OCI-LY7 (cell line): ENCODE results near the gene XPO4. TPM values are rescaled to one million over a fixed set of nuclear protein-coding genes. Genes with fewer than 3 reads are reported as not detected.

Experiments
- BruUV-seq: library from RNA; stranded (reverse); fragments of 400-500 nt; replicated peaks from 2 replicates; lab custom pipeline; 2021; lab: Mats Ljungman, UMichigan
- CTCF ChIA-PET: fragments of 300-600 bp; sonication (Branson Sonifier 250); formaldehyde crosslinking; loops from one replicate; lab custom pipeline; 2022; ENCODE audit warnings: antibody characterized with exemption; ENCODE audit not compliant: unreplicated experiment; lab: Charles Lee
- POLR2A ChIA-PET: fragments of 300-600 bp; sonication (Branson Sonifier 250); formaldehyde crosslinking; loops from one replicate; lab custom pipeline; 2022; ENCODE audit warnings: antibody characterized with exemption; lab: Charles Lee
- DNase-seq: peaks from one replicate; pipeline ENCODE4 v3.0.0-alpha.2; 2015; ENCODE audit warnings: low spot score
- H2AFZ ChIP-seq: fragments of 200-600 bp; sonication (generic), shearing (Covaris generic); 2 replicates; pipeline ENCODE4 v1.6.1; 2014; ENCODE audit warnings: mild to moderate bottlenecking, antibody characterized with exemption, low read length, moderate library complexity
- H3K27ac ChIP-seq: fragments of 200-600 bp; sonication (generic); 2 replicates; pipeline ENCODE4 v1.5.1; 2014; ENCODE audit warnings: mixed run types, low read depth, mild to moderate bottlenecking, moderate library complexity, low read length, inconsistent platforms; ENCODE audit not compliant: poor library complexity, severe bottlenecking
- H3K36me3 ChIP-seq: fragments of 200-600 bp; sonication (generic); 2 replicates; pipeline ENCODE4 v1.6.1; 2014; ENCODE audit warnings: mild to moderate bottlenecking, antibody characterized with exemption, low read length, moderate library complexity, mixed read lengths; ENCODE audit not compliant: insufficient read depth
- H3K4me1 ChIP-seq: fragments of 200-600 bp; sonication (generic); 2 replicates; pipeline ENCODE4 v1.5.1; 2014; ENCODE audit warnings: mild to moderate bottlenecking, low read length; ENCODE audit not compliant: insufficient read depth, poor library complexity, severe bottlenecking
- H3K4me2 ChIP-seq: fragments of 200-600 bp; sonication (generic); 2 replicates; pipeline ENCODE4 v1.6.1; 2014; ENCODE audit warnings: mild to moderate bottlenecking, low read length
- H3K4me3 ChIP-seq: fragments of 200-600 bp; sonication (generic); 2 replicates; pipeline ENCODE4 v1.5.1; 2014; ENCODE audit warnings: mild to moderate bottlenecking, low read depth, low read length; ENCODE audit not compliant: poor library complexity, severe bottlenecking
- H3K79me2 ChIP-seq: fragments of 200-600 bp; sonication (generic); 2 replicates; pipeline ENCODE4 v1.6.1; 2016; ENCODE audit warnings: low read depth, mild to moderate bottlenecking, low read length, moderate library complexity, mixed read lengths; ENCODE audit not compliant: insufficient read depth
- H3K9me2 ChIP-seq: fragments of 200-600 bp; sonication (generic); 2 replicates; pipeline ENCODE4 v1.6.1; 2016; ENCODE audit warnings: mild to moderate bottlenecking, low read length, mixed read lengths; ENCODE audit not compliant: insufficient read depth
- H3K9me3 ChIP-seq: fragments of 200-600 bp; sonication (generic); 2 replicates; pipeline ENCODE4 v1.6.1; 2014; ENCODE audit warnings: mild to moderate bottlenecking, mixed run types, low read length, mixed read lengths
- H4K20me1 ChIP-seq: fragments of 200-600 bp; sonication (generic); 2 replicates; pipeline ENCODE4 v1.6.1; 2014; ENCODE audit warnings: mild to moderate bottlenecking, antibody characterized with exemption, low read length, moderate library complexity, mixed read lengths; ENCODE audit not compliant: insufficient read depth
- EZH2phosphoT487 ChIP-seq: fragments of 200-600 bp; sonication (generic); IDR thresholded peaks from 2 replicates; pipeline ENCODE4 v1.6.1; 2018; ENCODE audit warnings: low read depth, borderline replicate concordance, mild to moderate bottlenecking, mixed run types, antibody characterized with exemption, low read length, moderate library complexity, mixed read lengths
- intact Hi-C: fragments of 100-400 bp; cut with micrococcal nuclease; formaldehyde crosslinking; loops from one replicate; pipeline ENCODE4 v1.10.0; 2022; ENCODE audit not compliant: unreplicated experiment
- total RNA-seq, 2 experiments: library from RNA; depleted of rRNA in 1 of 2; stranded (reverse); fragments of >200 nt in 1 of 2; shearing (Covaris generic) in 1 of 2; gene quantifications; 2 replicates each; pipeline ENCODE4 v1.2.3, GENCODE V29; 2014 to 2022
- TF ChIP-seq, protein P1 (sequence below): fragments of 200-600 bp; sonication (generic); conservative IDR thresholded peaks from 2 replicates; pipeline ENCODE4 v1.5.1; 2014; ENCODE audit warnings: mild to moderate bottlenecking, antibody characterized with exemption, low read length, moderate library complexity, mixed read lengths

Gene XPO4
- total RNA-seq, 2 experiments from 2014 or later = 20.6 to 26.9 TPM

GRCh38 chr13:20728579-20729311, 173.8 kb downstream of the XPO4 start:
- intact Hi-C loops = no loop called here
- BruUV-seq = no TSS peak
- CTCF ChIA-PET = no interaction called here

DNA sequence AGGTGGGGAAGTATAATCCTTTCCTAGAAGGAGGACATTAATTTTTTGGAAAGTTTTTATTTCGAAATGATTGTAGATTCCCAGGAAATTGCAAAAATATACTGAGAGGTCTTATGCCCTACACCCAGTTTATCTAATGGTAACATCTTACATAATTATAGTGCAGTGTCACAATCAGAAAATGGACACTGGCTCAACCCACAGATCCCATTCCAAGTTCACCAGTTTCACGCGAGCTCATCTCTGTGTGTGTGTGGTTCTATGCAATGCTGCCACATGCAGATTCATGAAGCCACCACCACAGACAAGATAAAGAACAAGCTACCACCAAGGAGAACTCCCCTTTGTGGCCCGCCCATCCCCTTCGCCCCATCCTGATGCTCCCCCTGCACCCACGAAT, 174.7 kb downstream of the XPO4 start:
- no peaks in the 10 kb centered on the region for H4K20me1 ChIP-seq
- no peaks in the 10 kb centered on the region for H3K79me2 ChIP-seq
- H3K9me3 ChIP-seq = no peaks in the 10 kb centered on the region
- H3K4me2 ChIP-seq = no peak overlapping the region
- ChIA-PET POLR2A (no interaction called here), CTCF (no interaction called here)
- no peak for DNase-seq
- intact Hi-C loops = no loop called here
- no peak for TF ChIP-seq EZH2phosphoT487
- TF ChIP-seq, protein P1, sequence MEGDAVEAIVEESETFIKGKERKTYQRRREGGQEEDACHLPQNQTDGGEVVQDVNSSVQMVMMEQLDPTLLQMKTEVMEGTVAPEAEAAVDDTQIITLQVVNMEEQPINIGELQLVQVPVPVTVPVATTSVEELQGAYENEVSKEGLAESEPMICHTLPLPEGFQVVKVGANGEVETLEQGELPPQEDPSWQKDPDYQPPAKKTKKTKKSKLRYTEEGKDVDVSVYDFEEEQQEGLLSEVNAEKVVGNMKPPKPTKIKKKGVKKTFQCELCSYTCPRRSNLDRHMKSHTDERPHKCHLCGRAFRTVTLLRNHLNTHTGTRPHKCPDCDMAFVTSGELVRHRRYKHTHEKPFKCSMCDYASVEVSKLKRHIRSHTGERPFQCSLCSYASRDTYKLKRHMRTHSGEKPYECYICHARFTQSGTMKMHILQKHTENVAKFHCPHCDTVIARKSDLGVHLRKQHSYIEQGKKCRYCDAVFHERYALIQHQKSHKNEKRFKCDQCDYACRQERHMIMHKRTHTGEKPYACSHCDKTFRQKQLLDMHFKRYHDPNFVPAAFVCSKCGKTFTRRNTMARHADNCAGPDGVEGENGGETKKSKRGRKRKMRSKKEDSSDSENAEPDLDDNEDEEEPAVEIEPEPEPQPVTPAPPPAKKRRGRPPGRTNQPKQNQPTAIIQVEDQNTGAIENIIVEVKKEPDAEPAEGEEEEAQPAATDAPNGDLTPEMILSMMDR = no peak
- H2AFZ ChIP-seq = no peak overlapping the region
- no peak overlapping the region for H3K27ac ChIP-seq
- no peaks in the 10 kb centered on the region for H3K9me2 ChIP-seq
- no TSS peak for BruUV-seq
- no peaks in the 10 kb centered on the region for H3K36me3 ChIP-seq
- no peaks in the 10 kb centered on the region for H3K4me1 ChIP-seq
- no peak overlapping the region for H3K4me3 ChIP-seq

More at GRCh38 chr13:20728579-20729311, 173.8 kb downstream of the XPO4 start:
- no peak overlapping the region for H3K4me2 ChIP-seq
- no peak overlapping the region for H3K27ac ChIP-seq
- no peaks in the 10 kb centered on the region for H3K36me3 ChIP-seq
- no peaks in the 10 kb centered on the region for H3K9me3 ChIP-seq
- no peak overlapping the region for H2AFZ ChIP-seq
- H3K4me1 ChIP-seq = no peaks in the 10 kb centered on the region
- H3K79me2 ChIP-seq = no peaks in the 10 kb centered on the region
- DNase-seq = no peak
- POLR2A ChIA-PET = no interaction called here
- no peak for TF ChIP-seq EZH2phosphoT487
- TF ChIP-seq, protein P1 = no peak
- no peaks in the 10 kb centered on the region for H3K9me2 ChIP-seq
- H4K20me1 ChIP-seq = no peaks in the 10 kb centered on the region
- no peak overlapping the region for H3K4me3 ChIP-seq

Other genes with a start within 250 kb of the XPO4 start
- 0.21 and 1.1 TPM in 2 replicates for gene IL17D, start 199.0 kb downstream of the XPO4 start, total RNA-seq (2014; rRNA removed; shearing (Covaris generic))
- 0.51 and 0.65 TPM in 2 replicates for gene IL17D, start 199.0 kb downstream of the XPO4 start, total RNA-seq (2022)
- gene EEF1AKMT1, start 128.8 kb downstream of the XPO4 start, total RNA-seq (2014; rRNA removed; shearing (Covaris generic)) = 1.3 and 2.5 TPM in 2 replicates
- 1.5 and 3.2 TPM in 2 replicates for gene EEF1AKMT1, start 128.8 kb downstream of the XPO4 start, total RNA-seq (2022)
- gene LATS2, start 158.8 kb upstream of the XPO4 start, total RNA-seq (2014; rRNA removed; shearing (Covaris generic)) = 0.10 and 0.19 TPM in 2 replicates
- gene LATS2, start 158.8 kb upstream of the XPO4 start, total RNA-seq (2022) = 1.3 TPM in 2 replicates
- gene SAP18, start 237.4 kb upstream of the XPO4 start, total RNA-seq (2014; rRNA removed; shearing (Covaris generic)) = 73.7 and 121 TPM in 2 replicates
- gene SAP18, start 237.4 kb upstream of the XPO4 start, total RNA-seq (2022) = 231 and 241 TPM in 2 replicates